Right lobe of liver (tissue), 6 donors: ENCODE results near the gene CACNA1C. TPM values are rescaled to one million over a fixed set of nuclear protein-coding genes. Genes with fewer than 3 reads are reported as not detected.

Experiments
- ATAC-seq, 4 donors: fragments of 200-7000 bp; cut with Tn5 transposase; one replicate each; pipeline ENCODE4 v1.9.1; 2020; ENCODE audit warnings: mild to moderate bottlenecking in 4 of 4, moderate library complexity in 4 of 4
- DNase-seq, 3 donors: peaks; one replicate each; pipeline ENCODE4 v3.0.0-alpha.2; 2020
- H3K27ac ChIP-seq, 3 donors: fragments of 200-600 bp; one replicate each; pipeline ENCODE4 v1.8.0; 2022
- H3K27me3 ChIP-seq, 2 donors: fragments of 200-600 bp; one replicate each; pipeline ENCODE4 v1.8.0; 2022
- H3K36me3 ChIP-seq, 4 donors: fragments of 200-600 bp; sonication (generic) in 1 of 4; one replicate each; pipeline versions ENCODE4 v1.5.1 to v1.8.0; 2017 to 2022; ENCODE audit warnings: control low read depth in 1 of 4
- H3K4me1 ChIP-seq, 4 donors: fragments of 200-600 bp; sonication (generic) in 1 of 4; one replicate each; pipeline versions ENCODE4 v1.5.1 to v1.8.0; 2017 to 2022; ENCODE audit warnings: control low read depth in 1 of 4
- H3K4me3 ChIP-seq, 3 donors: fragments of 200-600 bp; one replicate each; pipeline ENCODE4 v1.8.0; 2022
- H3K9me3 ChIP-seq, 4 donors: fragments of 200-600 bp; sonication (generic) in 1 of 4; one replicate each; pipeline versions ENCODE4 v1.5.1 to v1.8.0; 2017 to 2022; ENCODE audit warnings: control low read depth in 1 of 4
- CTCF ChIP-seq, 4 donors: fragments of 200-600 bp in 3 of 4; fragments of 450-650 bp in 1 of 4; IDR thresholded peaks; one replicate each; pipeline versions ENCODE4 v1.5.1 to v1.8.0; 2016 to 2022; ENCODE audit warnings: antibody characterized with exemption in 4 of 4, mild to moderate bottlenecking in 2 of 4
- POLR2A ChIP-seq: fragments of 450-650 bp; IDR thresholded peaks from one replicate; pipeline ENCODE4 v1.6.1; 2017; ENCODE audit warnings: antibody characterized with exemption, mild to moderate bottlenecking
- WGBS: methylation state at CpG from one replicate; pipeline ENCODE4 v1.1.6; 2018; ENCODE audit warnings: low coverage, low lambda C conversion rate; ENCODE audit not compliant: insufficient coverage; ENCODE audit errors: missing lambda C conversion rate; 5-methylcytosine and 5-hydroxymethylcytosine counted together
- intact Hi-C, 2 donors: fragments of 100-400 bp; cut with DNase I; formaldehyde crosslinking; loops; one replicate each; pipeline versions ENCODE4 v1.11.2 to v1.14.1; 2022
- total RNA-seq, 6 experiments: library from RNA; depleted of rRNA in 2 of 6; stranded (reverse); fragments of >200 nt in 2 of 6; fragmentation: NEBNext Ultra II Directional in 3 of 6; extraction: Animal tissue kit (Norgen Biotek cat#: 25700) in 3 of 6; gene quantifications; one replicate each; pipeline versions ENCODE4 v1.1.0 to v1.2.4, GENCODE V29; 2016 to 2023
- donor health status: DM: no; HTN: yes; CAD: no.
- donor health status: DM: no; HTN: no; CAD: no.
- donor health status: DM: no; HTN: no; CAD: no.
- donor health status: DM: no; HTN: yes; CAD: no.
- donor health status: DM: no; HTN: yes; CAD: no.

CACNA1C gene
- total RNA-seq, 6 experiments from 2014 or later: 0.18 to 1.0 (median 0.57) TPM

- intact Hi-C loops: no loop called here
- TF ChIP-seq CTCF (IDR thresholded peaks at IDR 0.05) (no peak), POLR2A (no peak)
- Histone ChIP-seq H3K4me1 (no peaks in the 10 kb centered on the region), H3K9me3 (no peaks in the 10 kb centered on the region), H3K4me3 (no peak overlapping the region), H3K36me3 (no peaks in the 10 kb centered on the region), H3K27me3 (no peaks in the 10 kb centered on the region), H3K27ac (no peak overlapping the region)
- no peak for DNase-seq
- 55% methylated on average over 4 of the region's 4 CpGs for WGBS
- no peak for ATAC-seq
Observed at GRCh38 chr12:2084553-2085296, 31.9 kb downstream of the CACNA1C start.

- Histone ChIP-seq H3K36me3 (no peaks in the 10 kb centered on the region), H3K9me3 (no peaks in the 10 kb centered on the region), H3K4me3 (no peak overlapping the region), H3K27me3 (no peaks in the 10 kb centered on the region), H3K27ac (no peak overlapping the region), H3K4me1 (no peaks in the 10 kb centered on the region)
- DNase-seq (no peak), ATAC-seq (no peak)
- intact Hi-C loops: no loop called here
- WGBS: 68% methylated on average over 5 of the region's 5 CpGs
- TF ChIP-seq POLR2A (no peak), CTCF (IDR thresholded peaks at IDR 0.05) (no peak)
Observed at GRCh38 chr12:2092354-2092753, 39.6 kb downstream of the CACNA1C start.

GRCh38 chr12:2092890-2093289, 40.1 kb downstream of the CACNA1C start:
- no peak for DNase-seq
- ATAC-seq: no peak
- TF ChIP-seq CTCF (IDR thresholded peaks at IDR 0.05) (no peak), POLR2A (no peak)
- Histone ChIP-seq H3K4me3 (no peak overlapping the region), H3K27me3 (no peaks in the 10 kb centered on the region), H3K4me1 (no peaks in the 10 kb centered on the region), H3K36me3 (no peaks in the 10 kb centered on the region), H3K9me3 (no peaks in the 10 kb centered on the region), H3K27ac (no peak overlapping the region)
- intact Hi-C loops: no loop called here
- 84% methylated on average over 3 of the region's 6 CpGs for WGBS

GRCh38 chr12:2094597-2094996, 41.8 kb downstream of the CACNA1C start:
- Histone ChIP-seq H3K27ac (no peak overlapping the region), H3K4me3 (no peak overlapping the region), H3K27me3 (no peaks in the 10 kb centered on the region), H3K36me3 (no peaks in the 10 kb centered on the region), H3K4me1 (no peaks in the 10 kb centered on the region), H3K9me3 (no peaks in the 10 kb centered on the region)
- intact Hi-C loops: no loop called here
- TF ChIP-seq POLR2A (no peak), CTCF (IDR thresholded peaks at IDR 0.05) (no peak)
- WGBS: 17% methylated on average over 2 of the region's 2 CpGs
- ATAC-seq: no peak
- no peak for DNase-seq
